Measurements from ENCODE around the gene CTSF. TPM values are rescaled to one million over a fixed set of nuclear protein-coding genes. Genes with fewer than 3 reads are reported as not detected.

Gene CTSF
- total RNA-seq, 1 experiment from 2014 or later = 28.7 TPM

DNA sequence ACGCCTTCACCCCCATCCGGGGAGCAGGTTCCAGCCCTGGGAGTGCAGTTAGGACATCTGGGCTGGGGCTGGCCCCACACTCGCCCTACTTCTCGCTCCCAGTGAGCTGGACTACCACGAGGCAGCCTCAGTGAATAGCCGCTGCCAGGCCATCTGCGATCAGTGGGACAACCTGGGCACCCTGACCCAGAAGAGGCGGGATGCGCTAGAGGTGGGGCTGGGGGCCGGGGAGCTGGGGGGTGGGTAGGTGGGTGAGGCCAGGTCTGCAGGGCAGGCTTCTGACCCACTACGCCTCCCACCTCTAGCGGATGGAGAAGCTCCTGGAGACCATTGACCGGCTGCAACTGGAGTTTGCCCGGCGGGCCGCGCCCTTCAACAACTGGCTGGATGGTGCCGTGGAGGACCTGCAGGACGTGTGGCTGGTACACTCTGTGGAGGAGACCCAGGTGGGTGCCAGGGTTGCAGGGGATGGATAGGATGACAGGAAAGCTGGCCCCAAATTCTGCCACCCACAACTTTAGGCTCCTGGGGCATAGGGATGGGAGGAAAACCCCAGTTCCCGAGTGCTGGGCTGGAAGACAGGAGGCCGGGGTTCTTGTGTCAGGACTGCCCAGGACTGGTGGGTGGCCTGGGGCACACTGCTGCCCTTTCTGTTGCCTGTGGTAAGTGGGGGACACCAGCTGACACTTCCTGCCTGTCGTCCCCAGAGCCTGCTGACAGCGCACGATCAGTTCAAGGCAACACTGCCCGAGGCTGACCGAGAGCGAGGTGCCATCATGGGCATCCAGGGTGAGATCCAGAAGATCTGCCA is 8.3 kb downstream of the CTSF start:
- DNase-seq (ENCODE audit: low read depth, low spot score) (no peak), ATAC-seq (no peak; the same call in 1 of the 2 replicates)
- no peaks in the 10 kb centered on the region for H3K9me3 ChIP-seq (ENCODE audit: control insufficient read depth, insufficient read depth, low read depth, low read length)
- no peak overlapping the region for H3K4me3 ChIP-seq (ENCODE audit: low read depth in 2 of 2, low read length in 2 of 2)
- no peaks in the 10 kb centered on the region for H3K36me3 ChIP-seq (ENCODE audit: control insufficient read depth, insufficient read depth, low read length)
- in situ Hi-C loops (cut with HindIII; ENCODE audit: low pct_unique_long_range_greater_than_20kb, low sequenced_read_pairs) = no loop called here
- no peaks in the 10 kb centered on the region for H3K4me1 ChIP-seq (ENCODE audit: control insufficient read depth, insufficient read depth, low read length)
- intact Hi-C loops (cut with micrococcal nuclease; ENCODE audit: unreplicated experiment) = no loop called here
- ChIA-PET POLR2A (no interaction called here), CTCF (no interaction called here)
- TF ChIP-seq TCF7L2 (IDR thresholded peaks at IDR 0.05; ENCODE audit: low read depth, low read length) (no peak), CTCF (IDR thresholded peaks at IDR 0.05) (no peak)
- no TSS peak for BruUV-seq (replicated peaks)
- no peaks in the 10 kb centered on the region; the same call in 1 of the 2 replicates for H3K27me3 ChIP-seq (ENCODE audit: control insufficient read depth, insufficient read depth, low read length)
- H3K27ac ChIP-seq (ENCODE audit: low read length) = no peak overlapping the region

DNA sequence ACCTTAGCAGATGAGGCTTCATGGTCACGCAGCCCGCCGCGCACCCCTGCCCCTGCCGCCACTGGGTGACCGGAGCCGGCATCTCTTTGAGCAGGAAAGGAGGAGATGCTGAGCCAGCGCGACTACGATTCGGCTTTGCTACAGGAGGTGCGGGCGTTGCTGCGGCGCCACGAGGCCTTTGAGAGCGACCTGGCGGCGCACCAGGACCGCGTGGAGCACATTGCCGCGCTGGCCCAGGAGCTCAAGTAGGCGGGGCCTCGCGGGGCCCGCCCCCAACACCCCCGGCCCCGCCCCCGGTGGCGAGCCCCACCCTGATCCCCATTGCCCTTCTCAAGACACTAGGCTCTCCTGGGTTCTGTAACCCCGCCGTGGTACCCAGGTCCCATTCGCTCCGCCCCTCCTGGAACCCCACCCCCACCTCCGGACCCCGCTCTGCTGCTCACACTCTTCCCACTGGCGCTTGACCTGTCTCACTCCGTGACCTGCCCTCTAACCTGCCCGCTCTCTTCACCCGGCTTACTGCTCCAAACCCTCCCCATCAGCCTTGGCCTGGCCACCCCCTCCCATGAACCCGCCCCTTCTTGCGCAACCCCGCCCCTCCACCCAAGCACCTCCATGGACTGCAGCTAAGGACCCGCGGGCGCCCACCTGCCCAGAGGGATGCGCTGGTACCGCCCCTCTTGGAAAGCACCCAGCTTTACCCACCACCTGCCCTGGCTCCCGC is 9.1 kb downstream of the CTSF start:
- no peaks in the 10 kb centered on the region for H3K9me3 ChIP-seq (ENCODE audit: control insufficient read depth, insufficient read depth, low read depth, low read length)
- CTCF ChIA-PET = no interaction called here
- BruUV-seq (replicated peaks) = no TSS peak
- no peak overlapping the region; a peak in 1 of 4 replicates for H3K4me3 ChIP-seq (ENCODE audit: low read depth in 2 of 2, low read length in 2 of 2)
- no peak overlapping the region for H3K27ac ChIP-seq (ENCODE audit: low read length)
- intact Hi-C loops (cut with micrococcal nuclease; ENCODE audit: unreplicated experiment) = no loop called here
- ATAC-seq = peak; percentile 27; the same call in 1 of the 2 replicates
- TF ChIP-seq POLR2AphosphoS5 (IDR thresholded peaks at IDR 0.05; ENCODE audit: low read depth, low read length) (no peak), SIN3A (IDR thresholded peaks at IDR 0.05; ENCODE audit: borderline replicate concordance, insufficient read depth, low read depth, low read length) (no peak), REST (IDR thresholded peaks at IDR 0.05; ENCODE audit: insufficient read depth in 1 of 2, low read depth in 2 of 2, low read length in 1 of 2) (no peak)
- DNase-seq (ENCODE audit: low read depth, low spot score) = no peak
- no peaks in the 10 kb centered on the region for H3K36me3 ChIP-seq (ENCODE audit: control insufficient read depth, insufficient read depth, low read length)
- POLR2A ChIA-PET = no interaction called here
- no peaks in the 10 kb centered on the region; the same call in 1 of the 2 replicates for H3K27me3 ChIP-seq (ENCODE audit: control insufficient read depth, insufficient read depth, low read length)
- in situ Hi-C loops (cut with HindIII; ENCODE audit: low pct_unique_long_range_greater_than_20kb, low sequenced_read_pairs) = no loop called here
- H3K4me1 ChIP-seq (ENCODE audit: control insufficient read depth, insufficient read depth, low read length) = no peaks in the 10 kb centered on the region

Data from Panc1 (cell line).